K562 (cell line): Measurements from ENCODE around the gene NQO2. TPM values are rescaled to one million over a fixed set of nuclear protein-coding genes. Genes with fewer than 3 reads are reported as not detected.

Experiments
- AFF1 ChIP-seq, 2 experiments: fragments of 450-650 bp; IDR thresholded peaks; 2 replicates each; pipeline ENCODE4 v1.6.1; 2018; ENCODE audit warnings: mild to moderate bottlenecking in 2 of 2, low read depth in 1 of 2; ENCODE audit not compliant: partially characterized antibody in 2 of 2
- ARID2 ChIP-seq: fragments of 450-650 bp; IDR thresholded peaks from 2 replicates; pipeline ENCODE4 v1.6.1; 2017; ENCODE audit warnings: antibody characterized with exemption, mild to moderate bottlenecking
- BACH1 ChIP-seq: fragments of 200-800 bp; sonication (Bioruptor generic); IDR thresholded peaks from 2 replicates; pipeline ENCODE4 v1.6.1; 2016; ENCODE audit warnings: missing genetic modification characterization, missing compliant biosample characterization
- BRF2 ChIP-seq: IDR thresholded peaks from 3 replicates; pipeline ENCODE4 v1.6.1; 2011; ENCODE audit warnings: borderline replicate concordance, mild to moderate bottlenecking; ENCODE audit not compliant: insufficient read length, insufficient read depth
- CCNT2 ChIP-seq: IDR thresholded peaks from 2 replicates; pipeline ENCODE4 v1.6.1; 2011; ENCODE audit warnings: borderline replicate concordance, low read depth, mild to moderate bottlenecking, moderate library complexity, mixed read lengths, low read length; ENCODE audit not compliant: insufficient read length; ENCODE audit errors: extremely low read depth
- COPS2 ChIP-seq: fragments of 450-650 bp; conservative IDR thresholded peaks from 2 replicates; pipeline ENCODE4 v1.6.1; 2016; ENCODE audit warnings: mild to moderate bottlenecking, moderate library complexity
- DDX20 ChIP-seq: fragments of 450-650 bp; IDR thresholded peaks from 2 replicates; pipeline ENCODE4 v1.6.1; 2016; ENCODE audit warnings: missing genetic modification characterization, low read depth, mild to moderate bottlenecking, missing compliant biosample characterization, moderate library complexity
- HDAC2 ChIP-seq: fragments of 450-650 bp; IDR thresholded peaks from 2 replicates; pipeline ENCODE4 v1.6.1; 2016; ENCODE audit warnings: mild to moderate bottlenecking
- HDAC6 ChIP-seq: IDR thresholded peaks from 2 replicates; pipeline ENCODE4 v1.6.1; 2012; ENCODE audit warnings: low read depth, mild to moderate bottlenecking, control low read depth, inconsistent platforms, low read length, moderate library complexity
- IRF1 ChIP-seq: sonication (generic); formaldehyde crosslinking; IDR thresholded peaks from 2 replicates; pipeline ENCODE4 v1.8.0; 2022; ENCODE audit warnings: missing genetic modification reagents, mild to moderate bottlenecking, borderline replicate concordance
- IRF9 ChIP-seq: fragments of 450-650 bp; IDR thresholded peaks from 2 replicates; pipeline ENCODE4 v1.6.1; 2016; ENCODE audit warnings: missing biosample characterization, missing genetic modification characterization
- MEF2A ChIP-seq: IDR thresholded peaks from 2 replicates; pipeline ENCODE4 v1.6.1; 2011; ENCODE audit warnings: low read depth, mild to moderate bottlenecking, low read length, moderate library complexity; ENCODE audit not compliant: control insufficient read depth
- NELFE ChIP-seq: IDR thresholded peaks from 2 replicates; pipeline ENCODE4 v1.6.1; 2011; ENCODE audit warnings: mild to moderate bottlenecking; ENCODE audit not compliant: insufficient read depth, insufficient read length
- PTBP1 ChIP-seq: fragments of 200-400 bp; formaldehyde crosslinking; IDR thresholded peaks from 2 replicates; pipeline ENCODE4 v1.6.1; 2017; ENCODE audit warnings: low read depth, low read length
- SAP30 ChIP-seq: fragments of 200-600 bp; sonication (generic); IDR thresholded peaks from 2 replicates; pipeline ENCODE4 v1.6.1; 2012; ENCODE audit warnings: borderline replicate concordance, low read depth, mild to moderate bottlenecking, moderate library complexity, low read length, control low read depth, inconsistent platforms; ENCODE audit not compliant: insufficient read depth, poor library complexity, severe bottlenecking
- SMARCA4 ChIP-seq: fragments of 450-650 bp; IDR thresholded peaks from 2 replicates; pipeline ENCODE4 v1.6.1; 2016
- SMARCC2 ChIP-seq: fragments of 450-650 bp; IDR thresholded peaks from 2 replicates; pipeline ENCODE4 v1.6.1; 2017; ENCODE audit warnings: antibody characterized with exemption, moderate library complexity, mild to moderate bottlenecking, low read depth
- TAF7 ChIP-seq: fragments of 450-650 bp; IDR thresholded peaks from 2 replicates; pipeline ENCODE4 v1.6.1; 2016; ENCODE audit warnings: missing genetic modification characterization, missing compliant biosample characterization
- XRCC3 ChIP-seq: fragments of 450-650 bp; IDR thresholded peaks from 2 replicates; pipeline ENCODE4 v1.6.1; 2017; ENCODE audit warnings: mild to moderate bottlenecking, moderate library complexity
- ZKSCAN3 ChIP-seq: fragments of 250-450 bp; sonication (Bioruptor Pico); IDR thresholded peaks from 2 replicates; pipeline ENCODE4 v1.4.0; 2020
- ZNF12 ChIP-seq: sonication (generic); formaldehyde crosslinking; IDR thresholded peaks from 2 replicates; pipeline ENCODE4 v1.4.0; 2020; ENCODE audit warnings: mild to moderate bottlenecking, missing genetic modification reagents
- polyA plus RNA-seq, 8 experiments: library from polyadenylated mRNA; depleted of rRNA in 4 of 8; stranded (reverse) in 5 of 8; unstranded in 3 of 8; fragments of >200 nt; fragmentation: Nextera tagmentation in 2 of 8; fragmentation: Illumina TruSeq in 1 of 8; extraction: Ambion mirVana in 2 of 8; extraction: Trizol in 1 of 8; gene quantifications; 2 replicates each; pipeline versions ENCODE4 v1.2.1 to v1.2.3, GENCODE V29; 2011 to 2014; ENCODE audit warnings: inconsistent platforms in 1 of 8, missing spikeins in 1 of 8
- total RNA-seq, 7 experiments: library from RNA; depleted of rRNA in 6 of 7; stranded (reverse); fragments of >200 nt in 6 of 7; fragmentation: Illumina TruSeq in 2 of 7; extraction: Trizol in 2 of 7; gene quantifications; 2 replicates each; pipeline versions ENCODE4 v1.2.1 to v1.2.3, GENCODE V29; 2011 to 2021; ENCODE audit warnings: low replicate concordance in 1 of 7

NQO2 gene
- total and polyA plus RNA-seq, 9 of the 15 experiments (the other 6 are each of a cell fraction or from before 2014, with no cell fraction given), result 54.6 to 214 (median 116) TPM

- TF ChIP-seq ARID2 (no peak), BRF2 (no peak), TAF7 (tag) (peak; percentile 59; the same call in 1 of the 2 replicates), XRCC3 (no peak), NELFE (no peak), IRF1 (no peak), MEF2A (no peak), HDAC6 (no peak; the same call in 1 of the 2 replicates), SMARCC2 (no peak), SAP30 (peak; percentile 54), ZNF12 (no peak), ZKSCAN3 (CRISPR knock-in tag) (no peak), COPS2 (no peak), HDAC2 (peak; percentile 10; the same call in 1 of the 2 replicates), PTBP1 (no peak), AFF1 (IDR thresholded peaks at IDR 0.05; ENCODE audit: low read depth in 1 of 2, partially characterized antibody in 2 of 2) (peak; percentile 48 to 52), IRF9 (no peak), BACH1 (tag) (no peak), CCNT2 (peak; percentile 90), DDX20 (tag) (no peak), SMARCA4 (no peak)
Observed at GRCh38 chr6:2999618-3000557, at the start of gene NQO2 (continued).
